AG04450 (cell line): ENCODE measurements around the gene MAN1C1. TPM values are rescaled to one million over a fixed set of nuclear protein-coding genes. Genes with fewer than 3 reads are reported as not detected.
"Not testable (repeated sequence)": the region's sequence is repeated elsewhere in the genome, so short reads cannot be mapped to it uniquely, and the experiment has no call there.

Experiments
- CTCF ChIA-PET: fragments of 300-600, 350-600 bp; formaldehyde crosslinking; extraction: SDS; loops from one replicate; lab custom pipeline; 2022; ENCODE audit warnings: antibody characterized with exemption, inconsistent platforms; lab: Charles Lee
- POLR2A ChIA-PET: fragments of 350-600 bp; formaldehyde crosslinking; extraction: SDS; loops from one replicate; lab custom pipeline; 2021; ENCODE audit warnings: antibody characterized with exemption, inconsistent platforms; lab: Yijun Ruan, JAX
- DNase-seq: peaks from one replicate; pipeline ENCODE4 v3.0.0-alpha.2; 2011; ENCODE audit warnings: low read depth, low spot score
- H3K27ac ChIP-seq: one replicate; pipeline ENCODE4 v1.5.1; 2012; ENCODE audit warnings: low read depth, low read length, control low read depth
- H3K27me3 ChIP-seq: one replicate; pipeline ENCODE4 v1.6.0; 2012; ENCODE audit warnings: low read length; ENCODE audit not compliant: control insufficient read depth, insufficient read depth
- H3K4me3 ChIP-seq: 2 replicates; pipeline ENCODE4 v1.5.1; 2011; ENCODE audit warnings: mild to moderate bottlenecking, low read depth, low read length, control low read depth
- H3K9me3 ChIP-seq: 2 replicates; pipeline ENCODE4 v1.5.1; 2012; ENCODE audit warnings: low read length; ENCODE audit not compliant: control insufficient read depth, insufficient read depth
- polyA plus RNA-seq: library from polyadenylated mRNA; depleted of rRNA; stranded (reverse); fragments of >200 nt; gene quantifications from 2 replicates; pipeline ENCODE4 v1.2.3, GENCODE V29; 2011
- TF ChIP-seq, protein P1 (sequence below): IDR thresholded peaks from 2 replicates; pipeline ENCODE4 v1.5.1; 2011; ENCODE audit warnings: low read depth, low read length, control low read depth, inconsistent platforms

MAN1C1 gene
- polyA plus RNA-seq, 1 experiment: 16.9 TPM

DNA sequence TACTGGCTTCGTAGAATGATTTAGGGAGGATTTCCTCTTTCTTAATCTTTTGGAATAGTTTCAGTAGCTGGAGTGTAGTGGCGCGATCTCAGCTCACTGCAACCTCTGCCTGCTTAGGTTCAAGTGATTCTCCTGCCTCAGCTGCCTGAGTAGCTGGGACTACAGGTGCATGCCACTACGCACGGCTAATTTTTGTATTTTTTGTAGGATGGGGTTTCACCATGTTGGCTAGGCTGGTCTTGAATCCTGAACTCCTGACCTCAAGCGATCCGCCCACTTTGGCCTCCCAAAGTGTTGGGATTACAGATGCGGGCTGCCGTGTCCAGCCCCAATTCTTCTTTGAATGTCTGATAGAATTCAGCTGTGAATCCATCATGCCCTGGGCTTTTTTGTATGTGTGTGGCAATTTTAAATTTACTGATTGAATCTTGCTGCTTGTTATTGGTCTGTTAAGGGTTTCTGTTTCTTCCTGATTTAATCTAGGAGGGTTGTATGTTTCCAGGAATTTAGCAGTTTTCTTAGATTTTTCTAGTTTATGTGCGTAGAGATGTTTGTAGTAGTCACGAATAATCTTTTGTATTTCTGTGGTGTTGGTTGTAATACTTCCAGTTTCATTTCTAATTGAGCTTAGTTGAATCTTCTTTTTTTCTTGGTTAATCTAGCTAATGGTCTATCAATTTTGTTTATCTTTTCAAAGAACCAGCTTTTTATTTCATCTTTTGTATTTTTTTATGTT, 15.3 kb downstream of the MAN1C1 start:
- Histone ChIP-seq H3K27ac (no peak overlapping the region), H3K9me3 (peaks cover 13% of the 10 kb centered on the region), H3K27me3 (peaks cover 12% of the 10 kb centered on the region), H3K4me3 (no peak overlapping the region)
- ChIA-PET CTCF (interaction anchor here (2.6 kb wide), 1 partner anchor 13 kb away, joined by 10 read pairs; no protein-coding TSS in a partner anchor), POLR2A (interaction anchor here (0.7 kb wide), 1 partner anchor 141 kb away, joined by 6 read pairs; no protein-coding TSS in a partner anchor)
- DNase-seq: no peak
- TF ChIP-seq, protein P1, sequence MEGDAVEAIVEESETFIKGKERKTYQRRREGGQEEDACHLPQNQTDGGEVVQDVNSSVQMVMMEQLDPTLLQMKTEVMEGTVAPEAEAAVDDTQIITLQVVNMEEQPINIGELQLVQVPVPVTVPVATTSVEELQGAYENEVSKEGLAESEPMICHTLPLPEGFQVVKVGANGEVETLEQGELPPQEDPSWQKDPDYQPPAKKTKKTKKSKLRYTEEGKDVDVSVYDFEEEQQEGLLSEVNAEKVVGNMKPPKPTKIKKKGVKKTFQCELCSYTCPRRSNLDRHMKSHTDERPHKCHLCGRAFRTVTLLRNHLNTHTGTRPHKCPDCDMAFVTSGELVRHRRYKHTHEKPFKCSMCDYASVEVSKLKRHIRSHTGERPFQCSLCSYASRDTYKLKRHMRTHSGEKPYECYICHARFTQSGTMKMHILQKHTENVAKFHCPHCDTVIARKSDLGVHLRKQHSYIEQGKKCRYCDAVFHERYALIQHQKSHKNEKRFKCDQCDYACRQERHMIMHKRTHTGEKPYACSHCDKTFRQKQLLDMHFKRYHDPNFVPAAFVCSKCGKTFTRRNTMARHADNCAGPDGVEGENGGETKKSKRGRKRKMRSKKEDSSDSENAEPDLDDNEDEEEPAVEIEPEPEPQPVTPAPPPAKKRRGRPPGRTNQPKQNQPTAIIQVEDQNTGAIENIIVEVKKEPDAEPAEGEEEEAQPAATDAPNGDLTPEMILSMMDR: no peak

DNA sequence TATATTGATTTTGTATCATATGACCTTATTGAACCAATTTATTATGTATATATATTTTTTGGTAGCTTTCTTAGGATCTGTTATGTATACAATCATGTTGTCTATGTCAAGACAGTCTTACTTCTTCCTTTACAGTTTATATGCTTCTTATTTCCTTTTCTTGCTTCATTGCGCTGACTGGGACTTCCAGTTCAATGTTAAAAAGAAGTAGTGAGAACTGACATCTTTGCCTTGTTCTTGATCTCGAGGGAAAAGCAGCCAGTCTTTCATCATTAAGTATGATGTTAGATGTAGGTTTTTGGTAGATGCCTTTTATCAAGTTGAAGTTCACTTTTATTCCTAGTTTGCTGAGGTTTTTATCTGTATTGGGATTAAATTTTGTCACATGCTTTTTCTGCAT, 17.5 kb downstream of the MAN1C1 start:
- DNase-seq: no peak
- Histone ChIP-seq H3K27me3 (peaks cover 9% of the 10 kb centered on the region), H3K27ac (no peak overlapping the region), H3K9me3 (peaks cover 13% of the 10 kb centered on the region), H3K4me3 (no peak overlapping the region)
- ChIA-PET POLR2A (no interaction called here), CTCF (no interaction called here)
- TF ChIP-seq, protein P1: no peak

DNA sequence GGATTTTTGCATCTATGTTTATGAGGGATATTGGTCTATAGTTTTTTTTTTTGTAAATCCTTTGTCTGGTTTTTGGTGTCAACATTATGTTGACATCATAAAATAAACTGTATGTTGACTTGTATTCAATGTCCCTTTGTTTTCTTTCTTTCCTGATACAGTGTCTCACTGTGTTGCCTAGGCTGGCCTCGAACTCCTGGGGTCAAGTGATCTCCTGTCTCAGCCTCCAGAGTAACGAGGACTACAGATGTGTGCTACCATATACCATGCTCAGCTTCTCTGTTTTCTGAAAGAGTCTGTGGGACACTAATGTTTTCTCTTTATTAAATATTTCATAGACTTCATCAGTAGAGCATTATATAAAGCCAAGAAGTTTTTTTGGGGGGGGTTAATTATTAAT, 18.3 kb downstream of the MAN1C1 start:
- DNase-seq: no peak
- TF ChIP-seq, protein P1: no peak
- Histone ChIP-seq H3K27ac (no peak overlapping the region), H3K4me3 (no peak overlapping the region), H3K27me3 (peaks cover 9% of the 10 kb centered on the region), H3K9me3 (peaks cover 13% of the 10 kb centered on the region)
- CTCF ChIA-PET: no interaction called here
- POLR2A ChIA-PET: no interaction called here

DNA sequence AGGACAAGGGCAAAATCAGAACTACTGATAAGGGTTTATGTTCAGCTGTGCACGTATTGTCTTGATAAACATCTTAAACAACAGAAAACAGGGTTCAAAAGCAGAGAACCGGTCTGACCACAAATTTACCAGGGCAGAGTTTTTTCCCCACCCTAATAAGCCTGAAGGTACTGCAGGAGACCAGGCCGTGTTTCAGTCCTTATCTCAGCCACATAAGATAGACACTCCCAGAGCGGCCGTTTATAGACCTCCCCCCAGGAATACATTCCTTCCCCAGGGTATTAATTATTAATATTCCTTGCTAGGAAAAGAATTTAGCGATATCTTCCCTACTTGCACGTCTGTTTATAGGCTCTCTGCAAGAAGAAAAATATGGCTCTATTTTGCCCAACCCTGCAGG, 19.6 kb downstream of the MAN1C1 start:
- H3K4me3 ChIP-seq, DNase-seq, CTCF ChIA-PET, POLR2A ChIA-PET, H3K27ac ChIP-seq: not testable (repeated sequence)
- peaks cover 14% of the 10 kb centered on the region for H3K27me3 ChIP-seq
- peaks cover 13% of the 10 kb centered on the region for H3K9me3 ChIP-seq

DNA sequence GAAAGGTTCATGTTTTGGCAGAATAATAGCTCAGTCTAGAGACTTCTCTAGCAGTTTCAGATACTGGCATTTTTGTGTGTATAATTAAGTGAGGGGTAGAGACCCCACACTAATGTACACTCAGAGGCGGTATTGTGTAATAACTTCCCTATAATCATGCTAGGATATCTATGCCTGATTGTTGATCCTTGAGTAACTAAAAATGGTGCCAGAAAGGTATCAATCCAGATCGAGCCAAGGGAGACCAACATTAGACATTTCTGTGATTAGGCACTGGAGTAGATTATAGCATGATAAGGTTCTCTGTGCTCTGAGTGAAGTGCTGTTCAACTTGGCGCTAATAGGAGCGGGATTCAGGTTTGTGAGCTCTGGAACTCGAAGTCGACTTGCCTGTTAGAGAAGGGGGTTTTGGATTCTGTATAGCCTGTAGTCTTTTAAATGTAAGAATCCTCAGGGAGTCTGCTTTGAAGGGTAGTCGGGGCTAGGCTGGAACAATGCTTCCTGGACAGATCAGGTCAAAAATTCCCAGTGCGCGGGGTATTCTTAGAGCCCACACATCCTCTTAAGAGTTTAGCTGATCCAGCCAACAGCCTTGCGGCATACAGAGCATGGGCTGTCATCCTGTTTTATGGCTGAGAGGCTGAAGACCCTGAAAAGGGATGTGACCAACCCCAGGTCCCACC, 24.2 kb downstream of the MAN1C1 start:
- peaks cover 5% of the 10 kb centered on the region for H3K9me3 ChIP-seq
- no peak overlapping the region for H3K27ac ChIP-seq
- ChIA-PET POLR2A (interaction anchor here (0.6 kb wide), 1 partner anchor 1827 kb away, joined by 9 read pairs; no protein-coding TSS in a partner anchor), CTCF (no interaction called here)
- no peak overlapping the region for H3K4me3 ChIP-seq
- peaks cover 14% of the 10 kb centered on the region for H3K27me3 ChIP-seq
- TF ChIP-seq, protein P1: no peak
- no peak for DNase-seq
